ENCODE measurements around the gene GRB2.
"Not testable (repeated sequence)": the region's sequence is repeated elsewhere in the genome, so short reads cannot be mapped to it uniquely, and the experiment has no call there.

The GRB2 gene

DNA sequence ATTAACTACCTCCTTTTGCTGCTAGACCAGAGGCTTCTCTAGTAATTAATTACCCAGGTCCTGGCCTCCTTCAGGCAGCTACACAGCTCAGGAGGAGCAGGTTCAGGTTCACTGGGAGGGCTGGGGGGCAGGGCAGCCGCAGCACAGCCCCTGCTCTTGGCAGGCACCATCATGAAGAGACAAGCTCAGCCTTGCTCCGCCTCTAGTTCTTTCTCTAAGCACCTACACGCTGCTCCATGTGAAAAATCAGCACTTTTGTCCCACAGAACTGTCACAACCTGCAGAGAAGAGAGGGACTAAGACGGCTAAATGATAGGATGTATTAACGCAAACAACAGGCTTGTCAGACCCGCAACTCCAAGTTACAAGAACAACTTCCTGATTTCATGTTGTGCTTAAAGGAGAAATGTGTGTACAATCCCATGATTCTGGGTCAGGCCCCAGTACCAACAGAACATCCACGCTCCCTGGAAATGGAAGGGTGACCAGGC, 53.4 kb downstream of the GRB2 start:
- no peak for DNase-seq (ENCODE audit: low read depth, low spot score)

DNA sequence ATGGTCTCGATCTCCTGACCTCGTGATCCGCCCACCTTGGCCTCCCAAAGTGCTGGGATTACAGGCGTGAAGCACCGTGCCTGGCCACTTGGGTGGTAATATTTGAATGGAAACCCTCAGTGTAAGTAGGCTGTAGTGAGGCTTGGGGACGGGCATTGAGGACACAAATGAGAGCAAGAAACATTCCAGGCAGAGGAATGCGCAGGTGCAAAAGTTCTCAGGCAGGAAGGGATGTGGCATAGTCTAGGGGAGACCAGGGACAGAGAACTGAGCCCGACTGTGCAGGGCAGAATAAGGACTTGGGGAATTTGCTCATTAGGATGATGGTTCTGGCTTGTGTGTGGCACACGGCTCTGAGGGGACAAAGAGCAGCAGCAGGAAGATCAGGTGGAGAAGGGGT, 54.8 kb downstream of the GRB2 start:
- DNase-seq (ENCODE audit: low read depth, low spot score): no peak

DNA sequence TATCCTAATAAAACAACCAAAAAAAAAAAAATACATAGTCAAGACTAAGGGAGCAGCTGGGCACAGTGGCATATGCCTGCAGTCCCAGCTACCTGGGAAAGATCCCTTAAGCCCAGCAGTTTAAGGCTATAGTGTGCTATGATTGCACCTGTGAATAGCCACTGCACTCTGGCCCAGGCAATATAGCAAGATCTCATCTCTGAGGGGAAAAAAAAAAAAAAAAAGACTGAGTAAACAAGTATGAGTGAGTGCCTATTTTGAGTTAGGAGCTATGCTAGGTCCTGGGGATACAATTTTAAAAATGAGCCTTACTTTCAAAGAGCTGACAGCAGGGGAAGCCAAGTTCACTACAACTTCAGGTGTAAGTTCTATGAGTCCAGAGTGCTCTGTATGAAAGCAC, 55.4 kb downstream of the GRB2 start:
- DNase-seq (ENCODE audit: low read depth, low spot score): no peak

DNA sequence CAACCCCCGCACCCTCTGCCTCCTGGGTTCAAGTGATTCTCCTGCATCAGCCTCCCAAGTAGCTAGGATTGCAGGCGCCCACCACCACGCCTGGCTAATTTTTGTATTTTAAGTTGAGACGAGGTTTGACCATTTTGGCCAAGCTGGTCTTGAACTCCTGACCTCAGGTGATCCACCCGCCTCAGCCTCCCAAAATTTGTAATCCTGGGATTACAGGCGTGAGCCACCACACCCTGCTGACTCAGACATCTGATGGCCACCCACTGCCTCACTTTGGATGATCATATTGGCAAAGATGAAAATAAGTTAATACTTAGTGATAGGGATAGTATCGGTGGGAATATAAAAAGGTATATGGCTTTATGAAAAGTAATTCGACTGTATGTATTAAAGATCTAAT, 55.9 kb downstream of the GRB2 start:
- DNase-seq (ENCODE audit: low read depth, low spot score): no peak

DNA sequence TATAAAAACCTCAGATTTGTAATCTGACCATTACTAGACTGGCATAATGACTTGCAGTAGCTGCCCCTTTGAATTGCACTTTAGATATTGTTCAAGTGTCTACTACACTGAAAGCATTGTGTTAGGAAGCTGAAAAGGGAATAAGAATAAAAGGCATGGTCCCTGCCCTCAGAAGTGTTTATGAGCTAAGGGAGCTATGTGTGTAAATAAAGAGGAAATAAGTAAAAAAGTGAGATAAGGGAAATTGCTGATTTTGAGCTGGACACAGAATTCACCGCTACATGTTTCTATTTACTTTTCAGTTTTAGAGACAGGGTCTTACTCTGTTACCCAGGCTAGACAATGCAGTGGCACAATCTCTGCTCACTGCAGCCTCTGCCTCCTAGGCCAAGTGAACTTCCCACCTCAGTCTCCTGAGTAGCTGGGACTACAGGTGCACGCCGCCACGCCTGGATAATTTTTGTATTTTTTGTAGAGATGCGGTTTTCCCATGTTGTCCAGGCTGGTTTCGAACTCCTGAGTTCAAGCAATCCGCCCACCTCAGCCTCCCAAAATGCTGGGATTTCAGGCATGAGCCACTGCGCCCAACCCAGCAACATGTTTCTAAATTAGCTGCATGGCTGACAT, 57.0 kb downstream of the GRB2 start:
- no peak for DNase-seq (ENCODE audit: low read depth, low spot score)

DNA sequence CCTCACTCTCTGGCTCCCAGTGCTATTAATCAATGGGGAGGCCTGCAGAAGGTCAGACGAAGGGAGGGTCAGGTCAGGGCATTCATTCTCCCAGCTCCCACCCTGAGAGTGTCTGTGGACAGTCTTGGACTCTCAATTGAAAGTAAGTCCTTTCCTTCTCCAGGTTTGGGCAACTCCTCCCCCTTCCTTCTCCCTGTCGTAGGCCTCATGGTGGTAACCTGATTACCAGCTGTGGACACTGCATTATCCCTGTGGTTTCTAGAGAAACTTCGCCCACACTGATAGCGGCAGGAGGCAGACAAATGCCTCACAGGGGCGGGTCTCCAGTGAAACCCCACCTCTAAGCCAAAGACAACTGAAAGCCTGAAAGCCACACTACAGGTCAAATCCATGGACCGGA, 58.6 kb downstream of the GRB2 start:
- no peak for DNase-seq (ENCODE audit: low read depth, low spot score)

DNA sequence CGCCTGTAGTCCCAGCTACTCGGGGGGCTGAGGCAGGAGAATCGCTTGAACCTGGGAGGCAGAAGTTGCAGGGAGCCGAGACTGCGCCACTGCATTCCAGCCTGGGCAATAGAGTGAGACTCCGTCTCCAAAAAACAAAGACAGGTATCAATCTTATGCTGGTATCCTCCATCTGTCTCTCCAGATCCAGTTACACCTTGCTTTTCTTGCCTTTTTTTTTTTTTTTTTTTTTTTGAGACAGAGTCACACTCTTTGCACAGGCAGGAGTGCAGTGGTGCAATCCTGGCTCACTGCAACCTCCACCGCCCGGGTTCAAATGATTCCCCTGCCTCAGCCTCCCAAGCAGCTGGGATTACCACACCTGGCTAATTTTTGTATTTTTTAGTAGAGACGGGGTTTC, 59.1 kb downstream of the GRB2 start:
- not testable (repeated sequence) for DNase-seq (ENCODE audit: low read depth, low spot score)

DNA sequence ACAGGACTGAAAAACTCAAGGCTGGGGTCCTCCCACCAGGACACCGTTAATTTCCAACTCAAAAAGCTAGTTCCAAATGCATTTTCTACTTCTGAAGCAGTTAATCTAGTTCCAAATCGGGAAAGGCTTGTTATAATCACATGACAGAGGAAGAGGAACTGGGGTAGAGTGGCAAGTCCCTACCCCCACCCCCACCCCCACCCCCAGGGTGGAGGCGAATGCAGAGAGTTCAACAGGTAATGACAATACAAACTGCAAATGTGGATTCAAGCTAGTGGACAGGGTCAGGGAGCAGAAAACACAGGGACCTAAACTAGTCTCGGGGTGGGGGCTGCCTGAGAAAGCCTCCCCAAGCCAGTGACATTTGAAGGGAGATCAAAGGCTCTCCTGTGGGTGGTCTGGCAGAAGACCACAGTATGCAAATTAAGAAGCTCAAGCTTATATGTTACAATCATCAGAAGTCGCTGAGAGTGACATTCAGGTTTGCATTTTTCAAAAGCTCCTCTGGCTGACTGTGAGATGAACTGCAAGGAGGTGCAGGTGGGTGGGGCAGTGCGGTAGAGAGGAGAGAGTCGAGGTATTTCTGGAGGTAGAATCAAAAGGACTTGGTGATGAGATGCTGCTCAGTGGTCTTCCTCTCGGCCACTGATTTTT, 59.8 kb downstream of the GRB2 start:
- no peak for DNase-seq (ENCODE audit: low read depth, low spot score)

DNA sequence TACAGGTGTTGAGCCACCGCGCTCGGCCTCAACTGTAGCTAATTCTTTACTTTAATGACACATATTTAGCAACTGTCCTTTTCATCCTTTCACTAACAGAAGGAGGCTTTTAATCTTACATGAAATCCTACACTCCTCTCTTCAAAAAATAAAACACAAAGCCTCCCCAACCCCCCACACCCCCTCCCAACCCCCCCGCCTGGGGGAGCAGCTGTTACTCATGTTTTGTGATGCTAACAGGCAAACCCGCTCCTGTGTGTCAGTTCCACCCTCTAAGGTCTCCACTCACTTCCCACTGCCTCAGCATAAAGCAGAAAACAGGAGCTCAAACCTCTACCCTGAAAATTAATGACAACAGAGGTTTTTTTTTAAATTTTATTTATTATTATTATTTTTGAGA, 60.8 kb downstream of the GRB2 start:
- DNase-seq (ENCODE audit: low read depth, low spot score): no peak

DNA sequence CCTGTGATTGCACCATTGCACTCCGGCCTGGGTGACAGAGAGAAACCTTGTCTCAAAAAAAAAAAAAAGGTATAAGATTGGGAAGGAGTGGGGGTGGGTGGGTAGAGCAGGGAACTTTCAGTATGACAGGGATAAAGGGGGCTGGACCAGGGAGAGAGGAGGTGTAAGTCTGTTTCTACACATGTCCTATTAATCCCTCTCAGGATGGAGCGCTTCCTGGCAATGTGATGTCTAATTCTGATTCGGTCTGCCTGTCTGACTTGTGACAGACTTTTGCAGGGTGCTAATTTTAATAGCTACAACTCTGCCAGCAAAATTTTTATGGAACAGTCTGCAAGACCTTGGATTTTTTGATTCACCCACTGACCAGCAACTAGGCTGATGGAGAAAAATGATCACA, 62.5 kb downstream of the GRB2 start:
- DNase-seq (ENCODE audit: low read depth, low spot score): no peak

DNA sequence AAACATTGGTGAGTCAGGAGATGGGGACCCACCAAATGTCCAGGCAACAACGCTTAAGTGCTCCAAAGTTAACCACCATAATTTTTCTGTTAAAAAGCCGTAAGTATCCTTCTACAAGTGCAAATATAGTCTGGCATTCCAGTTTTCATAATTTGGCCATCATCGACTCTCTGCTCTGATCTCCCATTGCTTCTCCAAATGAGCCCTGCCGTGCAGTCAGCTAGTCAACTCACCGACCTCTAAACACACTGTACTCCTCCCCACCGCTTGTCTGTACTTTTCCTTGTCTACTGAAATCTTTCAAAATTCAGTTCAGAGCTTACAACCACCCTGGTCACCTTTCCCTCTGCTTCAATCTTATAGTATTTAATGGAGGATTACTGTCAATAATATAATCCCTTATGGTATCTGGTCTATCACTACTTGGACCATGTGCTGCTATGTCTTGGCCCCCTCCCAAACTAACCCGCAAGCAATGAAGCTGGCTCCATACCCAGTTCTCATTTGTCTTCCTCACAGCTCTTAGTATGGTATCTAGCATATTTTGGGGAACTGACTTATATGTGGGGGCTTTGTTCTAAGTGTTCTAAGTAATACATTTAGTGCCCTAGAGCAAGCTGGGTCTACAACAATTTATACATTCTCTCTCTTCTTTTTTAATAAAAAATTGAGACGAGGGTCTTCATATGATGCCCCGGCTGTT, 63.5 kb downstream of the GRB2 start:
- DNase-seq (ENCODE audit: low read depth, low spot score): no peak

DNA sequence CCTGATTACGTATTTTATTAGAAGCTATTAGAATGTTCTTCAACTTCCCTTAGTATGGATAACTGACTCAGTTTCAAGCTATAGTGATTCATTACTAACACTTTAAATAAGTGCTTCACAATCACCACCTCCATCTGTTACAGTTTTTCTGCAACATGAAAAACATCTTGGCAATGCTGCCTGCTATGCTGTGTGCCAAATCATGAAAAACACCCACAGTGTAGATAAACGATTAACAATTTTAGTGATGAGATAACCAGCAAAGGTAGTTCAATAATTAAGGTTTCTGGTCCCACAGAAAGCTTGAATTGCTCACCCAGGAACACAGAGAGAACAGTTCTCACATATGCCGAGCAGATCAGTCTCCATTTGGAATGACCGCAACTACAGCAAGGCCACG, 64.8 kb downstream of the GRB2 start:
- no peak for DNase-seq (ENCODE audit: low read depth, low spot score)

DNA sequence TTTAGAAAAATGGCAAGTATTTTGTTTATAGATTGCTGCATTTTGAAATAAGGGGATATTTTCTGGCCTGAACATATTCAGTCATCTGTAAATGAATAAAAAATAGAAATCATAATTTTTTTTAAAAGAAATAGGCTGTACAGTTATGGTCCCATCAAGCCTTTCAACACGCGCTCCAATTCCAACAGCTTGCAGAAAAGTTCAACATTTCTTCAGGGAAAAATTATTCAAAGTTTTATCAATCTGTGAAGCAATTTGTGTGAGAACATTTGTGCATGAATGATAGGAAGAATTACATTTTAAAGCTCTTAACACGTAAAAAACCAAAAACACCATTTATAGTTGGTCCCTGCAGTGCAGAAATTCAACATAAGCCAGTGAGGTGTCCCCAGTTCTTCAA, 65.5 kb downstream of the GRB2 start:
- no peak for DNase-seq (ENCODE audit: low read depth, low spot score)

DNA sequence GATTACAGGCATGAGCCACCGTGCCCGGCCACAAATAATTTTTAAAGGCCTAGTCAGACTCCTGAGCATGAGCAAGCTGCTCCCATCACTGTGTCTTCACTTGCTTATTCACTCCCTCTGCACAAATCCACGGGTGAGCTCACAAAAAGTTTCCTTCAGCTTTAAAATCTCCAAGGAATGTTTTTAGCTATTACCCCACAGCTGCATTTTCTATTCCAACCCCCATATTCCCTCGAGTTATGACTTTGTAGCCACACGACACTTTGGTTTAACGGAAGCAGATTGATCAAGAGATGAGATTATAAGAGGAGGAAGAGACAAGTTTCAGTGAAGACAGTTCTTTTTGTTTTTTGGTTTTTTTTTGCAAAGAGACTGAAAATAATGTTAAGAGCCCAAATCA, 67.1 kb downstream of the GRB2 start:
- no peak for DNase-seq (ENCODE audit: low read depth, low spot score)

DNA sequence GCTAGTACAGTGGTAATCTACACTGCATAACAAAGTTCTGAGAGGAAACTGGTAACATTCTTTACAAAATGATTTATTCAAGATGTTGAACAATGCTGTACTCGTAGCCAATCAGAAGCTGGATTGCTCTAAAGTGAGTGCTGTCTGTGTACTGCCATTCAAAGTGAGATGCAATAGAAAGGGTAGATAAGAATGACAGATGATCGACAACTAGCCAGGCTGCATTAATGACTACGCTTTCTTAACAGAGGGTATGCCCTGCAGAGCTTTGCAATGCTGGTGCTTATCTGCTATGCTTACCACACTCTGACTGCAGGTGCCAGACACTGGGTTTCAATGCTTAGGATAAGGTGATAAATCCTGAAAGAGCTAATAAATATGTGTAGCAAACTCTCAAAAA, 70.2 kb downstream of the GRB2 start:
- no peak for DNase-seq (ENCODE audit: low read depth, low spot score)

DNA sequence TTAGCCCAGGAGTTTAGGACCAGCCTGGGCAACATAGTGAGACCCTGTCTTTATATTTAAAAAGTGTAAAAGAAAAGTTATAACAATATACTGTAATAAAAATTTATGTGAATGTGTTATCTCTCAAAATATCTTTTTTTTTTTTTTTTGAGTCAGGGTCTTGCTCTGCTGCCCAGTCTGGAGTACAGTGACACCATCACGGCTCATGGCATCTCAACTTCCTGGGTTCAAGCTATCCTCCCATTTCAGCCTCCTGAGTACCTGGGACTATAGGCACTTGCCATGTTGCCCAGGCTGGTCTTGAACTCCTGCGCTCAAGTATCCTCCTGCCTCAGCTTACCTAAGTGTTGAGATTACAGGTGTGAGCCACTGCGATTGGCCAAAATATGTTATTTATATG, 70.8 kb downstream of the GRB2 start:
- no peak for DNase-seq (ENCODE audit: low read depth, low spot score)

DNA sequence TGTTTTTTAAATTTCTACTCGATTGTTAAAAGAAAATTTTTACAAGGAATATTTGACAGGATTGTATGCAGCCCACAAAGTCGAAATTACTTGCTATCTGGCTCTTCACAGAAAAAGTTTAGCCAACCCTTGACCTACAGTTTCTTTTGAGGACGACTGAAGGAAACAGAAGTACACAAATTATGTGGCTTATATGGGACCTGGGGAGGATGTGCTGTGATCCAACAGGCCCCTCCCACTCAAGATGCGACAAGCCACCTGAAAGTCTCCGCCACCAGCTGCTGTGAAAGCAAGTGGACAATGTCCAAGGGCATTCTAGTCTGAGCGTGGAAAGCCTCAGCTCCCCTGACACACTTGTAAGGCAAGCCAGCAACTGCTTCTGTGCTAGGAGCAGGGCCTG, 73.8 kb downstream of the GRB2 start:
- DNase-seq (ENCODE audit: low read depth, low spot score): no peak

DNA sequence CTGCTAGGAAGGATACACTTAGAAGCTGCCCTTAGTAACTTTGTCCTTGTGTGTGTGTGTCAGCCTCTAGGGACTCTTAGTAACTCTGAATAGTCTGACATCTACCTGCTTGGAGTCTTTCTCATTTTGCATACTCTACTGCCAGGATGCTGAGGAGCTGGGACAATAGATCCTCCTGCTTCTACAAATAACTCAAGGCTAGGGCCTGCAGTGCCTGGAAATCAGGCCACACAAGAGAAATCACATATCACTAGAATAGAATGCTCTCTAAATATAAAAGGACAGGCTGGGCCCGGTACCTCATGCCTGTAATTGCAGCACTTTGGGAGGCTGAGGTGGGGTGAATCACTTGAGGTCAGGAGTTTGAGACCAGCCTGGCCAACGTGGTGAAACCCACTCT, 77.7 kb downstream of the GRB2 start:
- DNase-seq (ENCODE audit: low read depth, low spot score): no peak

DNA sequence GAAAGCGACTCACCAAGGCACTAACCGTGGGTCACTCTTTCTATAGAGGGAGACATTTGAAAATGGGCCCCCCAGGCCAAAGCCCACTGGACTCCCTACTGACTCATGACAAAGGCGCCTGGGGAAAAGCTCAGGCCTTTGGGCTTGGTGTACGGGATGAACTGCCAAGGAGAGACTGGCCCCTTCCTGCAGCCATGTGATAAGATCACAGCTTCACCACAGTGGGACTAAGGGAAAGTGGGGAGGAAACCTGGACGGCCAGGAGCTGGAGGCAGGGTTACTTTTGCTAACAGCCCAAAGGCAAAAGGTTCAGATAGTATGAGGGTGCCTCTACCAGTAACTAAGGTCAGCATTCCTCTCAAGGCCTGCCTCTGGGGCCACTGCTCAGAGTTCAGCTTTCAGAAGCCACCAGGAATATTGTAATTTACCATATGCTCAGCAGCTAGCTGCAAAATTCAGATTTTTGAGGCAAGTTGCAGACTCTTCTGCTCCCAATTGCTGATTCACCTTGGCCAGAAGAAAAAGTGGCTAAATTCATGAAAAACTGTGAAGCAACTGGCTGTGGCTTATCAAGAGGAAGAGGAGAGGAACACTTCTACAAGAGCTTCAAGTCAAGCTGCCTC, 79.1 kb downstream of the GRB2 start:
- no peak for DNase-seq (ENCODE audit: low read depth, low spot score)

DNA sequence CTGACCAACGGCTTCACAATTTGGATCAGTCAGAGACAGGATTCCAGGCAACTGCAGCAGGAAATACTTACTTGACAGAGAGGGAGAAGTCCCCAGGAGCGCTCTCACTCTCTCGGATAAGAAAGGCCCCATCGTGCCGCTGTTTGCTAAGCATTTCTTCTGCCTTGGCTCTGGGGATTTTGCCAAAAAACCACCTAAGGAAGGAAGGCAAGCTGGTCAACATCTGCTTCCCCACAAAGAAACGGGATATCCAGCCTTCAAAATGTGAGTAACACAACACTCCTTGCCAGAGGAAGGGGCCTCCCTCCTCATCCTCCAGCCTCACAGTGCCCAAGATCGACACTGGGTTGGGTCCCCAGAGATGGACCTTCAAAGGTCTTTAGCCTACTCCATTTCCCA, 79.7 kb downstream of the GRB2 start:
- DNase-seq (ENCODE audit: low read depth, low spot score): no peak

DNA sequence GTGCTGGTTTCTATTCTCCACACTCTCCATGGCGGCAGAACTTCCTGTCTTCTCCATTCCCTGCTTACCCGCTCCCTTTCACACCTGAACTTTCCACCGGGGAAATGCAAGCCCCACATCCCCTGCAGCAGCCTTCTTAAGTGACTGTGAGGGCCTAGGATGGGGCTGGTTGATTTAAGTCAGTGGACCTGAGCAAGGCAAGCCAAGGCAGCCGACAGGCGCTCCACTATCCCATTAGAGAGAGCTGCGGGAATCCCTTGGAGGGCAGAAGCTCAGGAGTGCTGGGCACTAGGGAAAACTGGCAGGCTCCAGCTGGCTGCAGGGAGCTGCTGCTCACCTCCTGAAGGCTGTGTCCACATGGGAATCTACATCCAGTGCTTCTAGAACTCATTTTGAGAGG, 80.1 kb downstream of the GRB2 start:
- no peak for DNase-seq (ENCODE audit: low read depth, low spot score)

DNA sequence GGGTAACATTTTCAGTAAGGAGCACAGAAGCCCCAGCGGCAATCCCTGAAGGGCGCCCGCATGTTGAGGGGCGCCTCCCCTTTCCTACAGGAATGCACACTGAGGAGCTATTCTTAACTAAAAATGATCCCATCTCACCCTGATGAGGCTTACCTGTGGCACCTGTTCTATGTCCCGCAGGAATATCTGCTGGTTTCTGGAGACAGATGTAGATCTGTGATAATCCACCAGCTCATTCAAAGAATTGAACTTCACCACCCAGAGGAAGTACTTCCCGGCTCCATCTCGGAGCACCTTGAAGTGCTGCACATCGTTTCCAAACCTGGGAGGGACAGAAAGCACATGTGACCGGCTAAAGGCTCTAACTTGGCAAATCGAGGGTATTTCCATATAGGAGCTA, 84.0 kb downstream of the GRB2 start:
- DNase-seq (ENCODE audit: low read depth, low spot score): no peak

All from brain pericyte (primary cell).